Suprapubic skin (tissue), 4 donors: Measurements from ENCODE around the gene PLD5. TPM values are rescaled to one million over a fixed set of nuclear protein-coding genes. Genes with fewer than 3 reads are reported as not detected.
"Not testable (repeated sequence)": the region's sequence is repeated elsewhere in the genome, so short reads cannot be mapped to it uniquely, and the experiment has no call there.

ENCODE experiments used
- DNase-seq, 2 donors: peaks; one replicate each; pipeline ENCODE4 v3.0.0-alpha.2; 2019; ENCODE audit warnings: low spot score in 2 of 2
- H3K27ac ChIP-seq: fragments of 200-600 bp; sonication (generic); one replicate; pipeline ENCODE4 v1.5.1; 2019
- H3K27me3 ChIP-seq: fragments of 200-600 bp; sonication (generic); one replicate; pipeline ENCODE4 v1.5.1; 2019
- H3K36me3 ChIP-seq: fragments of 200-600 bp; sonication (generic); one replicate; pipeline ENCODE4 v1.5.1; 2019
- H3K4me1 ChIP-seq: fragments of 200-600 bp; sonication (generic); one replicate; pipeline ENCODE4 v1.5.1; 2019
- H3K4me3 ChIP-seq: fragments of 200-600 bp; sonication (generic); one replicate; pipeline ENCODE4 v1.5.1; 2019; ENCODE audit warnings: mild to moderate bottlenecking
- H3K9me3 ChIP-seq: fragments of 200-600 bp; sonication (generic); one replicate; pipeline ENCODE4 v1.5.1; 2019
- CTCF ChIP-seq, 2 donors: fragments of 200-600 bp in 1 of 2; fragments of 450-650 bp in 1 of 2; sonication (generic) in 1 of 2; IDR thresholded peaks; one replicate each; pipeline ENCODE4 v1.5.1; 2016 to 2019; ENCODE audit warnings: antibody characterized with exemption in 2 of 2, mild to moderate bottlenecking in 1 of 2, moderate library complexity in 1 of 2
- EP300 ChIP-seq: sonication (generic); formaldehyde crosslinking; IDR thresholded peaks from one replicate; pipeline ENCODE4 v1.6.1; 2017; ENCODE audit warnings: antibody characterized with exemption
- POLR2A ChIP-seq, 2 donors: fragments of 450-650 bp; IDR thresholded peaks; one replicate each; pipeline ENCODE4 v1.6.1; 2017; ENCODE audit warnings: antibody characterized with exemption in 2 of 2, mild to moderate bottlenecking in 2 of 2, moderate library complexity in 2 of 2
- POLR2AphosphoS5 ChIP-seq, 3 donors: sonication (generic); formaldehyde crosslinking; IDR thresholded peaks; one replicate each; pipeline ENCODE4 v1.6.1; 2017; ENCODE audit warnings: antibody characterized with exemption in 3 of 3
- WGBS: methylation state at CpG from one replicate; pipeline ENCODE4 v1.1.5; 2018; 5-methylcytosine and 5-hydroxymethylcytosine counted together
- total RNA-seq, 4 donors: library from RNA; depleted of rRNA; stranded (reverse); fragments of >200 nt; gene quantifications; one replicate each; pipeline ENCODE4 v1.1.0, GENCODE V29; 2016

Gene PLD5
- total RNA-seq, 4 donors from 2014 or later: 0.21 to 0.64 TPM; not detected in 2

- TF ChIP-seq EP300 (no peak), CTCF (IDR thresholded peaks at IDR 0.05) (no peak), POLR2AphosphoS5 (IDR thresholded peaks at IDR 0.05) (no peak), POLR2A (IDR thresholded peaks at IDR 0.05) (no peak)
- DNase-seq: no peak
- 64% methylated on average over 3 of the region's 3 CpGs for WGBS
Observed at GRCh38 chr1:242224461-242224860, 300.0 kb downstream of the PLD5 start.

GRCh38 chr1:242219905-242220304 lies 304.6 kb downstream of the PLD5 start:
- TF ChIP-seq POLR2A (IDR thresholded peaks at IDR 0.05) (no peak), POLR2AphosphoS5 (IDR thresholded peaks at IDR 0.05) (no peak), EP300 (no peak), CTCF (IDR thresholded peaks at IDR 0.05) (no peak)
- Histone ChIP-seq H3K27ac (no peak overlapping the region), H3K4me1 (no peaks in the 10 kb centered on the region), H3K9me3 (no peaks in the 10 kb centered on the region), H3K4me3 (no peak overlapping the region), H3K27me3 (no peaks in the 10 kb centered on the region), H3K36me3 (no peaks in the 10 kb centered on the region)
- DNase-seq: no peak
- WGBS: 92% methylated on average over 12 of the region's 12 CpGs

More at GRCh38 chr1:242224461-242224860, 300.0 kb downstream of the PLD5 start:
- Histone ChIP-seq H3K4me3 (no peak overlapping the region), H3K27ac (no peak overlapping the region), H3K4me1 (no peaks in the 10 kb centered on the region), H3K9me3 (no peaks in the 10 kb centered on the region), H3K36me3 (no peaks in the 10 kb centered on the region), H3K27me3 (no peaks in the 10 kb centered on the region)

GRCh38 chr1:242219298-242219901 lies 305.1 kb downstream of the PLD5 start:
- WGBS: 84% methylated on average over 2 of the region's 2 CpGs
- Histone ChIP-seq H3K36me3 (no peaks in the 10 kb centered on the region), H3K4me3 (no peak overlapping the region), H3K27me3 (no peaks in the 10 kb centered on the region), H3K9me3 (no peaks in the 10 kb centered on the region), H3K4me1 (no peaks in the 10 kb centered on the region), H3K27ac (no peak overlapping the region)
- DNase-seq: no peak
- no peak for TF ChIP-seq POLR2AphosphoS5 (IDR thresholded peaks at IDR 0.05)
- TF ChIP-seq POLR2A (IDR thresholded peaks at IDR 0.05): no peak
- TF ChIP-seq EP300: no peak
- TF ChIP-seq CTCF (IDR thresholded peaks at IDR 0.05): no peak

- no peaks in the 10 kb centered on the region for H3K36me3 ChIP-seq
- no peaks in the 10 kb centered on the region for H3K27me3 ChIP-seq
- WGBS: 87% methylated on average over 4 of the region's 4 CpGs
- no peaks in the 10 kb centered on the region for H3K9me3 ChIP-seq
- TF ChIP-seq POLR2A (IDR thresholded peaks at IDR 0.05): no peak
- TF ChIP-seq POLR2AphosphoS5 (IDR thresholded peaks at IDR 0.05): no peak
- TF ChIP-seq EP300: no peak
- TF ChIP-seq CTCF (IDR thresholded peaks at IDR 0.05): no peak
- H3K4me3 ChIP-seq: no peak overlapping the region
- H3K4me1 ChIP-seq: no peaks in the 10 kb centered on the region
- DNase-seq: no peak
- no peak overlapping the region for H3K27ac ChIP-seq
Observed at GRCh38 chr1:242216368-242216767, 308.1 kb downstream of the PLD5 start.

- not testable (repeated sequence) for H3K27ac ChIP-seq, H3K4me1 ChIP-seq, H3K27me3 ChIP-seq, H3K9me3 ChIP-seq, H3K4me3 ChIP-seq, H3K36me3 ChIP-seq, DNase-seq
- WGBS: 77% methylated on average over 3 of the region's 3 CpGs
Observed at GRCh38 chr1:242214455-242214854, 310.0 kb downstream of the PLD5 start.

GRCh38 chr1:242212961-242213360 lies 311.5 kb downstream of the PLD5 start:
- 56% methylated on average over 4 of the region's 4 CpGs for WGBS

More at GRCh38 chr1:242212961-242213360, 311.5 kb downstream of the PLD5 start:
- not testable (repeated sequence) for H3K9me3 ChIP-seq, H3K4me1 ChIP-seq, H3K4me3 ChIP-seq, DNase-seq, H3K36me3 ChIP-seq, H3K27ac ChIP-seq, H3K27me3 ChIP-seq
